ENCODE results near the gene ARL14EP.

DNA sequence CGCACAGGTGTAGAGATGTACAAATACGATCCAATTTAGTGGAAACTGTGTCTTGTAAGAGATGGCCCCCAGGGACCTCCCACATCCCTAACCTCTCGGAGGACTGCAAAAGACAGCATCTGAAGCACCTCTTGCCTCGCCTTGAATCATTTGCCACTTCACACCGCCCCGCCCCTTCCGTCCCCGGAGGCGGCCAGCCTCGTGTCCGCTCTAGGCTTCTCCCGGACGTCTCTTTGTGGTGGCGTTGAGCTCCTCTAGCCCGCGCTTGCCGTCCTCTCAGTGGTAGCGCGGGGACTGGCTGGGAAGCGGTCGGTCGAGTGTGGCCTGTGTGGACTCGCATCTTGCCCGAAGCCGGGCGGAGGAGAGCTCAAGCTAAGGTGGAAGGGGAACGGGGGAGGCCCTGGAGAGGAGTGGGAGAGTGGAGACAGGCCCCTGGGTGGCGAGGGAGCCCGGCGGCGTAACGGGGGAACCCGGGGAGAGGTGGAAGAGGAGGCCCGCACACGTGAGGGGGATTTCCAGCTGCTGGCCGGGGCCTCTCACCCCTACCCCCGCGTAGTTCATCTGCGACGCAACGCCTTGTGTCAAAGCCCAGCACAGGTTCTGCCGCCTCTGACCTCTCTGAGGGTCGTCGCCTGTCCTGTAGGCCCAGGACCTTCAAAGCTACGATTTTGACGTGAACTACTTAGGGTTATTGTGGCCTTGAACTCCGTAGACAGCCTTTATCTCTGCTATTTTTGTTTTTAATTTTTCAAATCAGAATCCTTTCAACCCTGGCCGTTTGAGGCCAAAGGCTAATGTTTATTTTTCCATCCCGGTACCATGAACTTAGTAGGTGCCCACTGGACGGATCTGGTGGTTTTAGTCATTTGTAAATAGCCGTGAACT lies at the start of gene ARL14EP:
- peak in 3 of 4 donors; percentile 54 to 92 (median 87) for TF ChIP-seq POLR2A (IDR thresholded peaks at IDR 0.05)
- TF ChIP-seq, protein P1, sequence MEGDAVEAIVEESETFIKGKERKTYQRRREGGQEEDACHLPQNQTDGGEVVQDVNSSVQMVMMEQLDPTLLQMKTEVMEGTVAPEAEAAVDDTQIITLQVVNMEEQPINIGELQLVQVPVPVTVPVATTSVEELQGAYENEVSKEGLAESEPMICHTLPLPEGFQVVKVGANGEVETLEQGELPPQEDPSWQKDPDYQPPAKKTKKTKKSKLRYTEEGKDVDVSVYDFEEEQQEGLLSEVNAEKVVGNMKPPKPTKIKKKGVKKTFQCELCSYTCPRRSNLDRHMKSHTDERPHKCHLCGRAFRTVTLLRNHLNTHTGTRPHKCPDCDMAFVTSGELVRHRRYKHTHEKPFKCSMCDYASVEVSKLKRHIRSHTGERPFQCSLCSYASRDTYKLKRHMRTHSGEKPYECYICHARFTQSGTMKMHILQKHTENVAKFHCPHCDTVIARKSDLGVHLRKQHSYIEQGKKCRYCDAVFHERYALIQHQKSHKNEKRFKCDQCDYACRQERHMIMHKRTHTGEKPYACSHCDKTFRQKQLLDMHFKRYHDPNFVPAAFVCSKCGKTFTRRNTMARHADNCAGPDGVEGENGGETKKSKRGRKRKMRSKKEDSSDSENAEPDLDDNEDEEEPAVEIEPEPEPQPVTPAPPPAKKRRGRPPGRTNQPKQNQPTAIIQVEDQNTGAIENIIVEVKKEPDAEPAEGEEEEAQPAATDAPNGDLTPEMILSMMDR (IDR thresholded peaks at IDR 0.05): peak in 1 of 6 experiments; percentile 17

Data from esophagus squamous epithelium (tissue), 4 donors.